Activated B cell treated with CpG ODN at 0.5 μM for 24 hours (primary cell): ENCODE results near the gene HCST. TPM values are rescaled to one million over a fixed set of nuclear protein-coding genes. Genes with fewer than 3 reads are reported as not detected.

ENCODE experiments used
- ATAC-seq: fragments of 200-7000 bp; cut with Tn5 transposase; one replicate; pipeline ENCODE4 v1.10.0; 2021; ENCODE audit warnings: low read depth, mild to moderate bottlenecking, moderate library complexity
- CTCF ChIA-PET: fragments of 350-600 bp; sonication (Branson Sonifier 250); formaldehyde crosslinking; loops from one replicate; lab custom pipeline; 2021; ENCODE audit warnings: antibody characterized with exemption; lab: Charles Lee
- POLR2A ChIA-PET: fragments of 350-600 bp; sonication (Branson Sonifier 250); formaldehyde crosslinking; loops from one replicate; lab custom pipeline; 2021; ENCODE audit warnings: antibody characterized with exemption; lab: Charles Lee
- DNase-seq: peaks from one replicate; pipeline ENCODE4 v3.0.0; 2022
- H3K27ac Mint-ChIP-seq: one replicate; pipeline ENCODE4 v1.8.0; 2020; ENCODE audit warnings: mixed read lengths
- H3K27me3 Mint-ChIP-seq: one replicate; pipeline ENCODE4 v1.8.0; 2021; ENCODE audit warnings: mixed read lengths
- H3K36me3 Mint-ChIP-seq: one replicate; pipeline ENCODE4 v1.8.0; 2021; ENCODE audit warnings: low read depth, mixed read lengths
- H3K4me1 Mint-ChIP-seq: one replicate; pipeline ENCODE4 v1.8.0; 2021; ENCODE audit warnings: mixed read lengths
- H3K4me3 Mint-ChIP-seq: one replicate; pipeline ENCODE4 v1.8.0; 2020; ENCODE audit warnings: mild to moderate bottlenecking, mixed read lengths
- H3K9me3 Mint-ChIP-seq: one replicate; pipeline ENCODE4 v1.8.0; 2020; ENCODE audit warnings: mixed read lengths
- CTCF ChIP-seq: fragments of 200-600 bp; IDR thresholded peaks from one replicate; pipeline ENCODE4 v1.8.0; 2022; ENCODE audit warnings: antibody characterized with exemption, mild to moderate bottlenecking
- intact Hi-C: fragments of 100-400 bp; cut with micrococcal nuclease; formaldehyde crosslinking; loops from one replicate; pipeline ENCODE4 v1.15.1; 2024
- total RNA-seq: library from RNA; stranded (reverse); gene quantifications from 2 replicates; pipeline ENCODE4 v1.2.3, GENCODE V29; 2022

The HCST gene
- total RNA-seq, 1 donor from 2014 or later, result 2.9 TPM

GRCh38 chr19:35931874-35932202 is 29.5 kb downstream of the HCST start:
- DNase-seq (no peak), ATAC-seq (no peak)
- CTCF ChIA-PET, result interaction anchor here (4.9 kb wide), 1 partner anchor 51 kb away, joined by 81 read pairs; no protein-coding TSS in a partner anchor
- TF ChIP-seq CTCF, result no peak
- Mint-ChIP-seq H3K4me1 (peaks cover 43% of the 10 kb centered on the region), H3K36me3 (no peaks in the 10 kb centered on the region), H3K27me3 (peaks cover 4% of the 10 kb centered on the region), H3K9me3 (no peaks in the 10 kb centered on the region), H3K4me3 (peak overlapping the region; percentile 17), H3K27ac (peak overlapping the region; percentile 87)
- POLR2A ChIA-PET, result interaction anchor here (0.7 to 4.8 kb wide), 10 partner anchors 23 to 284 kb away, joined by 3 to 60 read pairs (median 4); partner anchors contain the start of genes HCST, NFKBID, ZNF146 and ZNF565
- intact Hi-C loops, result loop anchor here (1.0 to 10.0 kb wide), 11 partner anchors 33 to 387 kb away; partner anchors contain the start of genes ALKBH6, ARHGAP33, LIN37 and OVOL3

- Mint-ChIP-seq H3K27ac (peak overlapping the region; percentile 5), H3K9me3 (no peaks in the 10 kb centered on the region), H3K4me1 (peaks cover 44% of the 10 kb centered on the region), H3K36me3 (no peaks in the 10 kb centered on the region), H3K4me3 (no peak overlapping the region), H3K27me3 (peaks cover 4% of the 10 kb centered on the region)
- ChIA-PET POLR2A (interaction anchor here (0.7 to 4.8 kb wide), 3 partner anchors 24 to 184 kb away, joined by 3 to 60 read pairs (median 4); partner anchors contain the start of gene LIN37), CTCF (interaction anchor here (4.9 kb wide), 1 partner anchor 51 kb away, joined by 81 read pairs; no protein-coding TSS in a partner anchor)
- intact Hi-C loops, result loop anchor here (10.0 kb wide), 1 partner anchor 182 kb away; the partner anchor contains the start of genes OVOL3, POLR2I and TBCB
- no peak for TF ChIP-seq CTCF
- no peak for ATAC-seq
- no peak for DNase-seq
These were observed 30.1 kb downstream of the HCST start for GRCh38 chr19:35932291-35932936.

- intact Hi-C loops, result loop anchor here (10.0 kb wide), 1 partner anchor 179 kb away; the partner anchor contains the start of genes OVOL3, POLR2I and TBCB
- peaks cover 29% of the 10 kb centered on the region for H3K4me1 Mint-ChIP-seq
- ATAC-seq, result no peak
- peak within 1 kb of the TSS; percentile 77 for H3K4me3 Mint-ChIP-seq
- no peaks in the 10 kb centered on the region for H3K36me3 Mint-ChIP-seq
- no peak for TF ChIP-seq CTCF
- DNase-seq, result no peak
- ChIA-PET CTCF (no interaction called here), POLR2A (no interaction called here)
- peaks cover 16% of the 10 kb centered on the region for H3K27me3 Mint-ChIP-seq
- peak within 1 kb of the TSS; percentile 24 for H3K27ac Mint-ChIP-seq
- H3K9me3 Mint-ChIP-seq, result no peaks in the 10 kb centered on the region
These were observed 33.8 kb downstream of the HCST start, which contains the start of gene LRFN3 for GRCh38 chr19:35935911-35936737. LRFN3 (plus strand) TSS chr19:35936374; CDS start chr19:35939426, 3,052 bp downstream.

GRCh38 chr19:35936738-35937268 is 34.5 kb downstream of the HCST start:
- Mint-ChIP-seq H3K9me3 (no peaks in the 10 kb centered on the region), H3K4me3 (peak overlapping the region; percentile 50), H3K27ac (peak overlapping the region; percentile 24), H3K27me3 (peaks cover 16% of the 10 kb centered on the region), H3K36me3 (no peaks in the 10 kb centered on the region), H3K4me1 (peaks cover 23% of the 10 kb centered on the region)
- no peak for ATAC-seq
- intact Hi-C loops, result loop anchor here (10.0 kb wide), 1 partner anchor 178 kb away; the partner anchor contains the start of genes OVOL3, POLR2I and TBCB
- ChIA-PET POLR2A (no interaction called here), CTCF (no interaction called here)
- no peak for DNase-seq
- no peak for TF ChIP-seq CTCF
